Choroid plexus epithelial cell (primary cell): ENCODE data around the gene CTNNA2.

Source experiments
- DNase-seq: peaks from one replicate; pipeline ENCODE4 v3.0.0-alpha.2; 2010; ENCODE audit warnings: low read depth
- H3K4me3 ChIP-seq: 2 replicates; pipeline ENCODE4 v1.5.1; 2011; ENCODE audit warnings: low read depth, mild to moderate bottlenecking, control low read depth, low read length, moderate library complexity
- CTCF ChIP-seq: conservative IDR thresholded peaks from 2 replicates; pipeline ENCODE4 v1.5.1; 2011; ENCODE audit warnings: low read depth, mild to moderate bottlenecking, control low read depth, inconsistent platforms, low read length, moderate library complexity

Gene CTNNA2

DNA sequence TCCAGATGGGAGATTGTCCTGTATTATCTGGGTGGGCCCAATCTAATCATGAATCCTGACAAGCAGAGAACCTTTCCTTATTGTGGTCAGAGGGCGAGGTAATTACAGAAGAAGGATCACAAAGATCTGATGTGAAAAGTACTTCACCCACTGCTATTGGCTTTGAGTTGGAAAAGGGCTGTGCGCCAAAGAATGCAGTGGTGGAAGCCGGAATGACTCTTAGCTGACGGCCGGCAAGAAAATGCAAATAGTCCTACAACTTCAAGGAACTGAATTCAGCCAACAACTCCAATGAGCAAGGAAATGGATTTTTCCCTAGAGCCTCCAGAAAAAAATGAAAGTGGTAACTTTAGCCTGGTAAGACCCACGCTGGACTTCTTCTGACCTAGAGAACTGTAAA lies 67.3 kb downstream of the CTNNA2 start:
- no peak for TF ChIP-seq CTCF
- no peak for DNase-seq
- no peak overlapping the region for H3K4me3 ChIP-seq

DNA sequence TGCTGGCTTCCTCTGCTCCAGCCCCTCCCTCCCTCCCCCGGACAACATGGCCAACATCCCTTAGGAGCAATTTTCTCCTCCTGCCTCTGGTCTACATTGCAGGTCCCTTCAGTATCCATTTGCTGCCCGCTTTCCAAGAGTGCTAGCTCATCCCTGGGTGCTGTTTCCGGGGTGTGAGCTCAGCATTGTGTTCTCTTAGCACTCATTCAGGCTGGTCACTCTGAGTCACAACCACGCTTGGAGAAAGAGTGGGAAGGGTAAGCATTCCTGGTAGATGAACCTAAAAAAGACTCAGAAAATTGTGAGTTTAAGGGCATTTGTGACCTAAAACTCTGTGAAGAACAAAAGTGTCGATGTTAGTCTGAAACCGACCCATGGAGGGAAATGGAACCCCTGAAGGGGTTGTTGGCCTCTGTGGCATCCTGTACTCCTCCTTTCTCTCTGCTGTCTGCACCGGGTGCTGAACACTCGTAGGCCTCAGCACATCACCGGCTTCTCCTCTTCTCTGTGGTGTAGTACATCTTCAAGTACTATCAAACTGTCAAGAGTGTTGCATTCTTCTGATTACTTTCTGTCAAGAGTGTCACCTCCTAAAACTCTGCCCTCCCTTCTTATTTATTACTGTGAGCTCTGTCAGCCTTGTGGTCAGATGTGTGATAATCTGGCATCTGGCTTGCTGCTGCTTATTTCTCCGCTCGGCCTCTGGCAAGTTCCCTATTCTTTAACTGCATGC lies 73.0 kb downstream of the CTNNA2 start:
- no peak for TF ChIP-seq CTCF
- no peak overlapping the region for H3K4me3 ChIP-seq
- DNase-seq = no peak

GRCh38 chr2:79591281-79591680 lies 78.4 kb downstream of the CTNNA2 start:
- no peak for DNase-seq
- TF ChIP-seq CTCF = no peak
- H3K4me3 ChIP-seq = no peak overlapping the region

DNA sequence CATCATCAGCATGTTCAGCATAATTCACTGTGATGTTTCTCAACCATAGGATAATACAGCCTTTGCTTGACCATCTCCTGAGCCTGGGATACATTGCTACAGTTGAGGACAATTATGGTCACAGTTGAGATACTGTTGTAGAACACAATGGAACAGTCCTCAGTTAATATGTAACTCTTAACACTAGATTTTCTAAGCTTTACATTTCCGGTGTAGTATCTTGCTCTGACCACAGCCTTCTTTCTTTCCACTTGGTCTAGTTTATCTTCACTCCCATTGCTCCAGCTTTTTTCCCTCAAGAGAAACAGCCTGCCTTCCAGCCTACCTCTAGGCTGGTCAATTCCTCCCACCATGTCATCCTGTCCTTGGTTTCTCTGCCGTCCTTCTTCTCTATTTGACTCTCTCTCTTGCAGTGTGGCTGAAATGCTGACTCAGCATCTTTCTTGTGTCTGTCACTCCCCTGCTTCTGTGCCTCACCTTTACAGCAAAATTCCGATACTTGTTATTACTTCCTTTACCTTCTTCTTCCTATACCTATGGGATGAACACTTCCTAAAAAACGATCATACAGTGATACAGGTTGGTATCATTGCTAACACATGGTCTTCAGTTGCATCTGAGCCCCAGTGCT lies 80.5 kb downstream of the CTNNA2 start:
- DNase-seq = no peak
- TF ChIP-seq CTCF = no peak
- H3K4me3 ChIP-seq = no peak overlapping the region

DNA sequence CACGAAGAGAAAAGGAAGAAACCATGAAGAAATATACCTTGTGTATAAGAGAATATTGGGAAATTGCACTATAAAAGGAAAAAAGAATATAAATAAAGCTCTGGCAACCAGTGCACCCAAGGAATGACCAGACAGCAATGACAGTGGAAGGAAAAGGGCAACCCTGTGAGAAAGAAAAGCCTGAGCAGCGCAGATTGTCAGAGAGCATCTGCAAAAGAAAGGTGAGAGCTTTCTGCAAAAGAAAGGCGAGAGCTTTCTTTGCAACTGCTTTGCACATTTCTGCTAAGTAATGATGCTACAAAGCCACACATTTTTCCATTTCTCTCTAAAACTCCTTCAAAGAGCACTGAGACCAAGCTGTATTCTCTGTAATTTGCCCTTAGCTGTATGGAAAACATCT lies 83.6 kb downstream of the CTNNA2 start:
- H3K4me3 ChIP-seq = no peak overlapping the region
- no peak for DNase-seq
- TF ChIP-seq CTCF = no peak

- TF ChIP-seq CTCF = no peak
Measured at GRCh38 chr2:79604748-79605147, 91.9 kb downstream of the CTNNA2 start.

More at GRCh38 chr2:79604748-79605147, 91.9 kb downstream of the CTNNA2 start:
- no peak for DNase-seq
- no peak overlapping the region for H3K4me3 ChIP-seq
